ENCODE measurements around the gene UBE3D. TPM values are rescaled to one million over a fixed set of nuclear protein-coding genes. Genes with fewer than 3 reads are reported as not detected.

UBE3D gene
- total and polyA plus RNA-seq, 10 donors = 3.8 to 20.6 (median 8.1) TPM

DNA sequence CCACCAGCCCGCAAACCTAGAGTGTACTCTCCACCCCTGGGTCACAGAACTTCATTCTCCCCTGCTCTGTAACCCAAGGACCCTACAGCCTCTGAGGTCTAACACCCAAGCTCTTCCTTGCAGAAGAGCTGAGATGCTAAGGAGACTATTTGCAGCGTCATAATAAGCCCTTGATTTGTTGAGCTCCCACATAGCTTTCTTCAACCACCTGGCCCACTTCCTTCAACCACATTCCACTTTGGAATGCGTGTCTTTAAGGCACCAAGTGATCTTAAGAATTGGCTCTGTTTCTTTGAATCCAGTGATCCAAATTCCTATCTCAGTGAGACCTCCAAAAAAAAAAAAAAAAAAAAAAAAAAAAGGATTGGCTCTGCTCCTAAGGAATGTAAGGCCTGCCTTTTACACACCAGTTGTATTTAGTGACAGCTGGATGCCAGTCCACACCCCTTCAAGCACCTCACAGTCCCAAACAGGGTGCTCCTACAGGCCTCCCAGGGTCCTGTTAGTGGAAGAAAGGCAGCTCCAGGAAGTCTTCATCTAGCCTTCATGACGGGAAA lies 106.2 kb downstream of the UBE3D start:
- intact Hi-C loops (cut with DNase I; ENCODE audit: low total_unique reads) = no loop called here
- Histone ChIP-seq H3K9me3 (no peaks in the 10 kb centered on the region), H3K4me1 (no peaks in the 10 kb centered on the region), H3K36me3 (peaks cover 0 to 33% (median 8%) of the 10 kb centered on the region in 6 donors), H3K4me3 (no peak overlapping the region), H3K27me3 (replicated peaks in 1 of 7) (no peaks in the 10 kb centered on the region), H3K27ac (no peak overlapping the region)
- TF ChIP-seq POLR2AphosphoS5 (IDR thresholded peaks at IDR 0.05) (no peak), POLR2A (IDR thresholded peaks at IDR 0.05) (no peak)
- TF ChIP-seq, protein P1, sequence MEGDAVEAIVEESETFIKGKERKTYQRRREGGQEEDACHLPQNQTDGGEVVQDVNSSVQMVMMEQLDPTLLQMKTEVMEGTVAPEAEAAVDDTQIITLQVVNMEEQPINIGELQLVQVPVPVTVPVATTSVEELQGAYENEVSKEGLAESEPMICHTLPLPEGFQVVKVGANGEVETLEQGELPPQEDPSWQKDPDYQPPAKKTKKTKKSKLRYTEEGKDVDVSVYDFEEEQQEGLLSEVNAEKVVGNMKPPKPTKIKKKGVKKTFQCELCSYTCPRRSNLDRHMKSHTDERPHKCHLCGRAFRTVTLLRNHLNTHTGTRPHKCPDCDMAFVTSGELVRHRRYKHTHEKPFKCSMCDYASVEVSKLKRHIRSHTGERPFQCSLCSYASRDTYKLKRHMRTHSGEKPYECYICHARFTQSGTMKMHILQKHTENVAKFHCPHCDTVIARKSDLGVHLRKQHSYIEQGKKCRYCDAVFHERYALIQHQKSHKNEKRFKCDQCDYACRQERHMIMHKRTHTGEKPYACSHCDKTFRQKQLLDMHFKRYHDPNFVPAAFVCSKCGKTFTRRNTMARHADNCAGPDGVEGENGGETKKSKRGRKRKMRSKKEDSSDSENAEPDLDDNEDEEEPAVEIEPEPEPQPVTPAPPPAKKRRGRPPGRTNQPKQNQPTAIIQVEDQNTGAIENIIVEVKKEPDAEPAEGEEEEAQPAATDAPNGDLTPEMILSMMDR (IDR thresholded peaks at IDR 0.05 in 8 of 11, conservative IDR thresholded peaks at IDR 0.05 in 3 of 11) = no peak
- no peak for DNase-seq
- 87 to 93% (median 89%) methylated on average over 4 of the region's 4 CpGs for WGBS, 5 donors

- no peaks in the 10 kb centered on the region for H3K9me3 ChIP-seq
- TF ChIP-seq, protein P1 (IDR thresholded peaks at IDR 0.05 in 8 of 11, conservative IDR thresholded peaks at IDR 0.05 in 3 of 11) = no peak
- TF ChIP-seq POLR2AphosphoS5 (IDR thresholded peaks at IDR 0.05) = no peak
- peaks cover 0 to 34% (median 8%) of the 10 kb centered on the region in 6 donors for H3K36me3 ChIP-seq
- H3K4me3 ChIP-seq = no peak overlapping the region
- no peak for DNase-seq
- intact Hi-C loops (cut with DNase I; ENCODE audit: low total_unique reads) = no loop called here
- H3K27ac ChIP-seq = no peak overlapping the region
- H3K27me3 ChIP-seq (replicated peaks in 1 of 7) = no peaks in the 10 kb centered on the region
- no peaks in the 10 kb centered on the region for H3K4me1 ChIP-seq
- 85 to 94% (median 89%) methylated on average over 1 of the region's 1 CpG for WGBS, 5 donors
Measured at GRCh38 chr6:82958551-82958950, 107.1 kb downstream of the UBE3D start.

DNA sequence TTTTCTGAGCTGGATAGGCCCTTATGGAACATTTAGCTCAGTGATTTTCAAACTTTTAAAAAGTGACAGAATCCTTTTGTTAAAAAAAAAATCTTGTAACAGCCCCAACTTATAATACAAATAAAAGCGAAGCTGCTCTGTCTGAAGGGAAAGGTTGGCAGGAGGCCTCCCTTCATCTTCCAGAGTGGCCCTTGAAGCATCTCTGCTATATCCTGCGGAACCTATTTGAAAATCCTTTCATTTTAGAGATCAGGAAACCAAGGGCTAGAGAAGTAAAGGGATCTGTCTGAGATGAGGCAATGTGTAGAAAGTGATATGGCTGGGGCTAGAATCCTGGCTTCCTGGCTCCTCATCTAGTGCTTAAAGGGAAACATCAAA lies 107.8 kb downstream of the UBE3D start:
- H3K4me3 ChIP-seq = no peak overlapping the region
- no peaks in the 10 kb centered on the region for H3K9me3 ChIP-seq
- H3K36me3 ChIP-seq = peaks cover 0 to 40% (median 8%) of the 10 kb centered on the region in 6 donors
- DNase-seq = no peak
- 86 to 93% (median 92%) methylated on average over 2 of the region's 2 CpGs for WGBS, 5 donors
- no peaks in the 10 kb centered on the region for H3K4me1 ChIP-seq
- no peak overlapping the region for H3K27ac ChIP-seq
- H3K27me3 ChIP-seq (replicated peaks in 1 of 7) = no peaks in the 10 kb centered on the region
- intact Hi-C loops (cut with DNase I; ENCODE audit: low total_unique reads) = no loop called here
- TF ChIP-seq, protein P1 (IDR thresholded peaks at IDR 0.05 in 8 of 11, conservative IDR thresholded peaks at IDR 0.05 in 3 of 11) = no peak
- no peak for TF ChIP-seq POLR2AphosphoS5 (IDR thresholded peaks at IDR 0.05)
- no peak for TF ChIP-seq POLR2A (IDR thresholded peaks at IDR 0.05)

DNA sequence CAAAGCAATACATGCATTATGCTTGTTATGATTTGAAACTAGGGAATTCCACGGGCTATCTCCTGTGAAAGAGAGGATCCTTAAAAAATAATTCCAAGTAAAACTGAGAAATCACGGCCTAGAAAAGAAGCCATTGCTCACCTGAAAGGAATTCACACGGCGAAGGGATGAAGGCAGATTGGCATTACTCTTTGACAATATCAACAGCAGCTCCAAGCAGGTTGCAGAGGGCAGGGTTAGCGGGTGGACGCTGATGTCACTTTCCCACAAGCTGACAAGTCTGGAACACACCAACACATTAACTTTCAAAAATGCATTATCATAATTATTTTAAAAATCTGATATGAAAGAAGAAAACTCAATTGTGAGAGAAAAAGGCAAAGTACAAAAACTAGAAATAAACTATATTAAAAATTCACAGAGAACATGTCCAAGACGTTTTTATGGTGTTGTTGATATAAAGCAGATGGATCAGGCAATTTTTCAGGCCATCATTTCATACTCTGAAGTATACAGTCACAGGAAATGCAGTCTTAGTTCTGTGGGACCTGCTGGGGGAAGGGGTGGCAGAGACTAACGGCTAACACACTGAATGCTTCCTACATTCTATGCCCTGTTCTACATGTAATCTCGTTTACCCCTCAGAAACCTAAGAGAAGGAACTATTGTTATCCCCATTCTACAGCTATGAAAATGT lies 108.3 kb downstream of the UBE3D start:
- Histone ChIP-seq H3K4me1 (no peaks in the 10 kb centered on the region), H3K36me3 (peaks cover 0 to 45% (median 8%) of the 10 kb centered on the region in 6 donors), H3K27me3 (replicated peaks in 1 of 7) (no peaks in the 10 kb centered on the region), H3K4me3 (no peak overlapping the region), H3K9me3 (no peaks in the 10 kb centered on the region), H3K27ac (no peak overlapping the region)
- no peak for DNase-seq
- TF ChIP-seq POLR2A (IDR thresholded peaks at IDR 0.05) (no peak), POLR2AphosphoS5 (IDR thresholded peaks at IDR 0.05) (no peak)
- TF ChIP-seq, protein P1 (IDR thresholded peaks at IDR 0.05 in 8 of 11, conservative IDR thresholded peaks at IDR 0.05 in 3 of 11) = no peak
- intact Hi-C loops (cut with DNase I; ENCODE audit: low total_unique reads) = no loop called here
- WGBS, 5 donors = 70 to 80% (median 77%) methylated on average over 9 of the region's 9 CpGs
